Neural crest cell (in vitro differentiated cells): ENCODE data around the gene HDAC5. TPM values are rescaled to one million over a fixed set of nuclear protein-coding genes. Genes with fewer than 3 reads are reported as not detected.
"Not testable (repeated sequence)": the region's sequence is repeated elsewhere in the genome, so short reads cannot be mapped to it uniquely, and the experiment has no call there.

Experiments
- DNase-seq: peaks from one replicate; pipeline ENCODE4 v3.0.0; 2021; ENCODE audit warnings: low read depth, mixed read lengths, low spot score
- H3K27ac Mint-ChIP-seq: one replicate; pipeline ENCODE4 v1.8.0; 2021; ENCODE audit warnings: mild to moderate bottlenecking, mixed read lengths; ENCODE audit not compliant: unreplicated experiment
- H3K27me3 Mint-ChIP-seq: 2 replicates; pipeline ENCODE4 v1.8.0; 2021; ENCODE audit warnings: low read depth, mild to moderate bottlenecking, mixed read lengths
- H3K36me3 Mint-ChIP-seq: 2 replicates; pipeline ENCODE4 v1.8.0; 2021; ENCODE audit warnings: low read depth, mild to moderate bottlenecking, mixed read lengths
- H3K4me1 Mint-ChIP-seq: 2 replicates; pipeline ENCODE4 v1.8.0; 2021; ENCODE audit warnings: mixed read lengths
- H3K4me3 Mint-ChIP-seq: one replicate; pipeline ENCODE4 v1.8.0; 2021; ENCODE audit warnings: mild to moderate bottlenecking, mixed read lengths
- H3K9me3 Mint-ChIP-seq: 2 replicates; pipeline ENCODE4 v1.8.0; 2021; ENCODE audit warnings: mixed read lengths
- total RNA-seq: library from RNA; stranded (reverse); gene quantifications from 2 replicates; pipeline ENCODE4 v1.2.1, GENCODE V29; 2021
- TF ChIP-seq, protein P1 (sequence below): fragments of 200-600 bp; sonication (generic); conservative IDR thresholded peaks from 2 replicates; pipeline ENCODE4 v1.5.0; 2021; ENCODE audit warnings: antibody characterized with exemption, mild to moderate bottlenecking

HDAC5 gene
- total RNA-seq, 1 donor from 2014 or later, result 27.1 TPM

DNA sequence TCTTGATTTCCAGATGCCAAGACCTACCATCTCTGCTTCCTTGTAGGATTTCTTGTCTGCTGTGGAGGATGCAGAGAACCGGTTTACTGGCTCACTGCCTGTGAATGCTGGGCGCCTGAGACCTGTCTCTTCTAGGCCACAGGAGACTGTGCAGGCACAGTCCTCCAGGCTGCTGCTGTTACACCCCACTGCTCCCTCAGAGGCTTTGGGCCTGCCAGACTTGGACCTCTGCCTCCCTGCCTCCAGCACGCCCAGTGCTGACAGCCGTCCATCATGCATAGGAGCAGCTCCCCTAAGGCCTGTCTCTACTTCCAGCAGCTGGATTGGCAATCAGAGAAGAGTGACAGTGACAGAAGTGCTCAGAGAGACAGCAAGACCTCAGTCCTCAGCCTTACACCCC lies 24.4 kb upstream of the HDAC5 start:
- no peaks in the 10 kb centered on the region for H3K9me3 Mint-ChIP-seq
- DNase-seq, result no peak
- no peaks in the 10 kb centered on the region for H3K36me3 Mint-ChIP-seq

DNA sequence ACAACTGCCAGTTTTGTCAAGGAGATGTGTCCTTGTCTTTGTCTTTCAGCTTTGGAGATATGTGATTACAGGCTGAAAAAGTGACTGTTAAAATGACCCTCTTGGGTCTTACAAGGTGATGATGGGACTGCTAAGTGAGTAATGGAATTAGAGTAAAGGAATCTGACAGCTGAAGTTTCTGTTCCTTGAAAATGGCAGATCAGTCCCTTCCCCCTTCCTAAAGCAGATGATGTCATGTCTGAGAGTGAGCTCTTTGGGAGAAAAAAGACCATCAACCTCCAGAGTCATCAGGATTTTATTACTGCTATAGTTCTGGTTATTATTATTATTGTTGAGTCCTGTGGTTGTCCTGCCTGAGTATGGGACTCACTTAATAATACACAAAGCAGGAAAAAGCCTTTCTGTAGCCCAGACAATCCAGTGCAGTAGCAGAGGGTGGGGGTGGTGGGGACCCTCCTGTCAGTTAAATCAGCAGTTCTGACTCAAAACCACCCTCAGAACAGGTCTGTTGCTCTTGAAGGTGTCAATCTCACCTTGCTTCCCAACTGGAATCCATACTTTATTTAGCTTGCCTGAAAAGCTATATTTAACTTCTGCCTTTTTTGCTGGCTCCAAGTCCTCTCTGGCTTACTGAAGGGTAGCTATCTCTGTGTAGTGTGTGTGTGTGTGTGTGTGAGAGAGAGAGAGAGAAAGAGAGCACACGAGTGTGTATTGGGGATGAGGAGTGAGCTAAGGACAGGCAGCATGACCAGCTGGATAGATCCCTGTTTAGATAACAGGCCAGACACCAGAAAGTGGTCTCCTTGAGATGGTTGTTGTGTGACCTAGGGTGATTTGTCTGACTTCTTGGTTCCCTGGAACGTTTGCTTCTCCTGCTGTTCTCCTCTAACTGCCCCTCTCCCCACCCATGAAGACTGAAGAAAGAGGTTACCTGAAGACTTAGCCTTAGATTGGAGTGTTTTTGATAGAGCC lies 23.2 kb upstream of the HDAC5 start:
- Mint-ChIP-seq H3K4me1 (peaks cover 7% of the 10 kb centered on the region), H3K27ac (no peak overlapping the region), H3K36me3 (no peaks in the 10 kb centered on the region), H3K4me3 (peak overlapping the region; percentile 63), H3K9me3 (no peaks in the 10 kb centered on the region), H3K27me3 (no peaks in the 10 kb centered on the region)
- TF ChIP-seq, protein P1, sequence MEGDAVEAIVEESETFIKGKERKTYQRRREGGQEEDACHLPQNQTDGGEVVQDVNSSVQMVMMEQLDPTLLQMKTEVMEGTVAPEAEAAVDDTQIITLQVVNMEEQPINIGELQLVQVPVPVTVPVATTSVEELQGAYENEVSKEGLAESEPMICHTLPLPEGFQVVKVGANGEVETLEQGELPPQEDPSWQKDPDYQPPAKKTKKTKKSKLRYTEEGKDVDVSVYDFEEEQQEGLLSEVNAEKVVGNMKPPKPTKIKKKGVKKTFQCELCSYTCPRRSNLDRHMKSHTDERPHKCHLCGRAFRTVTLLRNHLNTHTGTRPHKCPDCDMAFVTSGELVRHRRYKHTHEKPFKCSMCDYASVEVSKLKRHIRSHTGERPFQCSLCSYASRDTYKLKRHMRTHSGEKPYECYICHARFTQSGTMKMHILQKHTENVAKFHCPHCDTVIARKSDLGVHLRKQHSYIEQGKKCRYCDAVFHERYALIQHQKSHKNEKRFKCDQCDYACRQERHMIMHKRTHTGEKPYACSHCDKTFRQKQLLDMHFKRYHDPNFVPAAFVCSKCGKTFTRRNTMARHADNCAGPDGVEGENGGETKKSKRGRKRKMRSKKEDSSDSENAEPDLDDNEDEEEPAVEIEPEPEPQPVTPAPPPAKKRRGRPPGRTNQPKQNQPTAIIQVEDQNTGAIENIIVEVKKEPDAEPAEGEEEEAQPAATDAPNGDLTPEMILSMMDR, result no peak
- no peak for DNase-seq

More for the DNA sequence above, 24.4 kb upstream of the HDAC5 start:
- no peak overlapping the region for H3K4me3 Mint-ChIP-seq
- no peaks in the 10 kb centered on the region for H3K4me1 Mint-ChIP-seq
- H3K27ac Mint-ChIP-seq, result no peak overlapping the region
- TF ChIP-seq, protein P1, result no peak
- H3K27me3 Mint-ChIP-seq, result no peaks in the 10 kb centered on the region

DNA sequence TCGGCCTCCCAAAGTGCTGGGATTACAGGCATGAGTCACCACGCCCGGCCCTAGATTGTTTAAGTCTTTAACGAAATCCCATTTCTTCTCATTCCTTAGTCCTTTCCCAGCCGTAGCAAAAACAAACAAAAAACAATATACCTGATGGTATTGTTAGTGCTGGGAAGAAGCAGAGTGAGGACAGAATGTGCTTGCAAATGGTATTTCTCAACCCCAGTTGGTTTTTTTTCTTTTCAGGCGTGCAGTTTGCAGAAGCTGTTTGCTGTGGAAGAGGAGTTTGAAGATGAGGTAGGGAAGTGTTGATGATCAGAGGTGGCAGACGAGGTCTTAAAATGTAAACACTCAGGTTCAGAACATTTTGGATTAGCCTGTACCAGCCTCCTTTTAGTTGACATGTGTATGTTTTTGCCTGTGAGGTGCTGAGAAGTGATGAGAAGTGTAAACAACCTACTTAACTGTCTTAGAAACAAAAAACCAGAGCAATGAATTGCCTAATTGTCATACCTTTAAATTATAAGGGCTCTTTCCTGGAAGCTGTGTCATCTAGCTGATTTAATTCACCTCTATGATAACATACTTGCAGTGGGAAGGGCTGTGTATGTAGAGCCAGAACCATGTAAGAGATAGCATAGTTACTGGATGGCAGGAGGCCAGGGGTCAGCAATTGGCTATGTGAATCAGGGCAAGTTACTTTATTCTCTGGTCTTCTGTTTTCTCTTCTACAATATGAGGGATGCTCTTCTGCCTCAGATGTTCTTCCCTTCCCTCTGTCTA lies 21.7 kb upstream of the HDAC5 start:
- H3K4me1 Mint-ChIP-seq, result peaks cover 11% of the 10 kb centered on the region
- peak overlapping the region; percentile 63 for H3K4me3 Mint-ChIP-seq
- H3K36me3 Mint-ChIP-seq, result no peaks in the 10 kb centered on the region
- TF ChIP-seq, protein P1, result no peak
- peak overlapping the region; percentile 35 for H3K27ac Mint-ChIP-seq
- no peaks in the 10 kb centered on the region for H3K27me3 Mint-ChIP-seq
- no peak for DNase-seq
- H3K9me3 Mint-ChIP-seq, result no peaks in the 10 kb centered on the region

DNA sequence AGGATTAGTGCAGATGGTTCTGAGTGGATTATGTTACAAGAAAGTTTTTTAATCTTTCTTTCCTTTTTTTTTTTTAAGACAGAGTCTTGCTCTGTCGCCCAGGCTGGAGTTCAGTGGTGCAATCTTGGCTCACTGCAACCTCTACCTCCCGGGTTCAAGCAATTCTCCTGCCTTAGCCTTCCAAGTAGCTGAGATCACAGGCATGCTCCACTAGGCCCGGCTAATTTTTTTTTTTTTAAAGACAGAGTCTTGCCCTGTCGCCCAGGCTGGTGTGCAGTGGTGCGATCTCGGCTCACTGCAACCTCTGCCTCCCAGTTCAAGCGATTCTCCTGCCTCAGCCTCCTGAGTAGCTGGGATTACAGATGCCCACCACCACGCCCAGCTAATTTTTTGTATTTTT lies 20.5 kb upstream of the HDAC5 start:
- not testable (repeated sequence) for H3K27ac Mint-ChIP-seq, H3K9me3 Mint-ChIP-seq, H3K36me3 Mint-ChIP-seq, DNase-seq, H3K27me3 Mint-ChIP-seq
- peaks cover 12% of the 10 kb centered on the region for H3K4me1 Mint-ChIP-seq
- peak overlapping the region; percentile 76 for H3K4me3 Mint-ChIP-seq

DNA sequence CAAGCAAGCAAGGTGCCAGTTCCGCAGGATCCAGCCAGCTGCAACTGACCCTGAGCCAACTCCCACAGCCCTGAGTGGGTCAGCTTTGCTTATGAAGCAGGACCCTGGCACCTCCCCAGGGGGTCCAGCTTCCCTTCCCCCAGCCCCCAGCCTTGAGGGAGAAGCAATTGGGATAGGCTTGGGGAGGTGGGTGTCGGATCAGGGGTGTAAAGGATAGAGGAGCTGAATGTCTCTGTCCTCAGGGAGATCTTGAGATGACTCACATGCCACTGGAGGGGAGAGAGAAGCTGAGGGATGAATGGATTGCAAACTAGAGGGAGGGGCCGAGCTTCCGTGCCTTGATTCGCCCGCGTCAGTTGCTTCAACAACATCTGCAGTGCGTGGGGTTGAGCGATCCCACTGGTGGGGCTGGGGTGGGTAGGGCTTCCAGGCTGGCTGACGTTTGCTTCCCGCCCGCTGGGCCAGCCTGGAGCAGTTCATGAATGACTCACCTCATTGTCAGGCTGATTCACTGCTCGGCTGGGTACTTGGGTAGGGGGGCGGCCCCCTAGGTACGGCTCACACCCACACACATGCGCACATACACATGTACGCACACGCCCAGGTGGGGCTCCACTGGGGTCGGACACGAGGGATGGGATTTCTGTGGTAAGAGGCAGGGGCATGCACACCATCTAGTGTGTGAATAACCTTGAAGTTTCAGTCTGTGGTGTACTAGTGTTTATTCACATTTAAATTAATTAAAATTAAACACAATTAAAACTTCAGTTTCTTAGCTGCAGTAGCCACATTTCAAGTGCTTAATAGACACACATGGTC lies 14.7 kb upstream of the HDAC5 start:
- H3K27me3 Mint-ChIP-seq, result no peaks in the 10 kb centered on the region
- TF ChIP-seq, protein P1, result no peak
- peaks cover 29% of the 10 kb centered on the region for H3K4me1 Mint-ChIP-seq
- H3K9me3 Mint-ChIP-seq, result no peaks in the 10 kb centered on the region
- H3K36me3 Mint-ChIP-seq, result no peaks in the 10 kb centered on the region
- H3K27ac Mint-ChIP-seq, result peak overlapping the region; percentile 95
- peak; percentile 40 for DNase-seq
- H3K4me3 Mint-ChIP-seq, result peak overlapping the region; percentile 70
